Activated CD8-positive, alpha-beta memory T cell treated with anti-CD3 and anti-CD28 coated beads for 4 hours (primary cell): Measurements from ENCODE around the gene PYGB.

Experiments used
- DNase-seq, 2 donors: peaks; one replicate each; pipeline ENCODE4 v3.0.0-alpha.2; 2020; ENCODE audit warnings: low read depth in 2 of 2

PYGB gene

DNA sequence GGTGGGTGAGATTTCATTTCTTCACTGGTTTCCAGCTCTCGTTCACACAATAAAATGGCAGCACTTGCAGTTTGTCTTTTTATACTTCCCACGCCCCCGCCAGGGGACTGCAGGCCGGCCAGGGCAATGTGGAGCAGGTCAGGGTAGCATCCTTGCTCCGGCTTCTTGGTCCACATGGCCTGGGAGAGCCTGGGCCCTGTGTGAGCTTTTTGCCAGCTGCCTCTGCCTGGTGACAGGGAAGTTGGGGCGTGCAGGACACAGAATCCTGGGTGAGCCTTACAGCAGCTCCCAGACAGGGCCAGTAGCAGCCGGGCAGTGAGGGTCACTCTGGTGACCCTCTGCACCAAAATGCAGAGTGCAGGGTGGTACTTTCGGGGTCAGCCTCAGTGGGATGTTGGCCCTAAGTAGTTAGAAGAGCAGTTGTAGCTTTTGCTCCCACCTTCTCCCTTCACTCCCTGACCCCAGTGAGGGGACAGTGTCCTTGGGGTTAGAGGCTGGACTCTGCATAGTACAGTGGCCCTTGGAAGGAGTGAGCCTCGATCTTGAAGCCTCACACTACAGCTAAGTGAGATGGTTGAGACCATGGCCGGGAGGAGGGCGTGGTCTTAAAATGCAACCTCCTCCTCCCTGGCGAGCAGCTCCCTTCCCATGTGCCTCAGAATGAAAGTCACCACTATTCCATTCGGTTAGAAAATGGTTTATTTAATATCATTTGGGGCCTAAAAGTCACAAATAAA lies 23.8 kb downstream of the PYGB start:
- DNase-seq, result no peak

DNA sequence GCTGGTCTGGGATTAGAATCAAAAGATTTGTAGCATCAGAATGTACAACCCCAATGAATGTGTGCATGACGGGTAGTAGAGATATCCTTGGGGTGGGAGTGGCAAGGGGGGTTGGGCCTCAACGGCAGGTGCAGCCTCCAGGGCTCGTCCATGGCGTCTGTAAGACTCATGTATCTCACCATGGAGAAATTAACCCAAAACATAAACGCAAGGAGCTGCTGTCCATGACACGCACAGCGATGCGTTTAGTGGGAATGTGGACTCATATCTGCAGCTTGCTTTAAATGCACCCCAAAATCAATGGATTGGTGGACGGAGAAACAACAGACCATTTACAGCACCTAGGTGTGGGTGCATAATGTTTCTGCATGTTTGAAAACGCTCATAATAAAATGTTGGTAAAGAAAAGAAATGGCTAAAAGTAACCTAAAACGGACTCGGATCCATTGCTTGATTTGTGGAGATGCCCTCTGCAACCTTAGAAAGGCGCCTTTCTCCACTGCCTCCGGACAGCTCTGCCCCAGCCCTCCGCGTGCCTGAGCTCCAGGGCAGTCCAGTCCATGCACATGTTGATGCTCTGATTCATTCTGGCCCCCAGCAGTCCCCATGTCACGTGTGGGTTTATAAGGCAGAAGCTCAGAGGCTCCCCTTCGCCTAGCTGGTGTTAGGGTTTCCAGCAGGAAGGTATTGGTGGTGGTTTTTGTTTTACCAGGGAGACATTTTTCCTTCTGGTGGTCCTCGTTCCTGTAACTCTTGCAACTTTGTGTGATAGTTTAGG lies 24.5 kb downstream of the PYGB start:
- no peak for DNase-seq

DNA sequence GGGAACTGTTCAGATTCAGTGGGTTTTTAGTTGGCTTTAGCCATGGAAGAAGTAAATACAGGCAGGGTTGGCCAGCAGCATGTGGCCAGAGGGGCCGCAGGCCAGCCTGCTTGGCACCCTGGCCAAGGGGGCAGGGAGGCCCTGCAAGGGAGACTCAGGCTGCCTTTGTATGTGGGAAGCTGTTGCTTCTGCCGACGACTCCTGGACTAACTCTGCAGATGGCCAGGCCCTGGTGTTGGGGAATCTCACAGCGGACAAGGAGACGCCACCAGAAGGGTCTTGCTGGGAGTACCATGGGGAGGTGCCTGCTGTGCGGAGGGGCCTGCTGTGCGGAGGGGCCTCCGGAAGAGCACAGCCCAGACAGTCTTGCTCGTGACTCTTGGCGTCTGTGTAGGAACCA lies 25.2 kb downstream of the PYGB start:
- DNase-seq, result no peak

DNA sequence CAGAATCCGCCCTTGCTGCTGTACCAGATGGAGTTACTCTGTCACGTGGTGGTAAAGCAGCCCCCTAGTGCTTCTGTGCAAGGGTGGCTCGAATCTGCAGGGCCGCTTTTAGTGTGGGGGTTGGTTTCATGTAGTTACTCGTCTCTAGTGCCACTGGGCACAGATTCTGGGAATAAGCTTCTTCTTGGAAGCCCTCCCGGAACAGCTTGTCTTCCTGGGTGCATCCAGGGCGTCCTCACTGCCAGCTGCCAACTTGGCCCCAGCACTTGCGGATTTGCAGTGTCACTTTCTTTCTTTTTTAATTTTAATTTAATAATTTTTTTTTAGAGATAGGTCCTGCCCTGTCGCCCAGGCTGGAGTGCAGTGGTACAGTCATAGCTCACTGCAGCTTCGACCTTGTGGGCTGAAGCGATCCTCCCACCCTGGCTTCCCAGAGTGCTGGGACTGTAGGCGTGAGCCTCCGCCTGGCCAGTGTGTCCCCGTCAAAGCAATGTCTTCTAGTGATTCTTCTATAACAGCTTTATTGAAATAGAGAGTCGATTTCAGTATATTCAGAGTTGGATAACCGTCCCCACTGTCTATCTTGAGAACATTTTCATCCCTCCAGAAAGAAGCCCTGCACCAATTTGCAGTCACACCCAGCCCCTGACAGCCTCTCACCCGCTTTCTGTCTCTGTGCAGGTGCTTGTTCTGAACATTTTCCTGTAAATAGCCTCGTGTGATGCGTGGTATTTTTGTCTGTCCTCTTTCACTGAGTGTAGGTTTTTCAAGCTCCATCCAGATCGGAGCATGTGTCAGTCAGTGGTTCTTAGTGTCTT lies 25.9 kb downstream of the PYGB start:
- no peak for DNase-seq

DNA sequence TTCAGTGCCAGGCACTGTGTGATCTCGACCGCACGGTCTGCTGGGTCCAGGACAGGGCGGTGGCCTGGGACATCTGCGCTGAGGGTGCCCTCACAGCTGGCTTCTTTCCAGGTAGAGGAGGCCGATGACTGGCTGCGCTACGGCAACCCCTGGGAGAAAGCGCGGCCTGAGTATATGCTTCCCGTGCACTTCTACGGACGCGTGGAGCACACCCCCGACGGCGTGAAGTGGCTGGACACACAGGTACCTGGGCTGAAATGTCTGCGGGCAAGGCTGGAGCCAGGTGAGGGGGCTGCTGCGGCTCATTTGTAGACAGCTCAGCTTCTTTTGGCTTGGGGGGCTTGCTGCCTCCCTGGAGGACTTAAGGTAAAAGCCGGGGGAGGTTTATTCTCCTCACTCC lies 26.6 kb downstream of the PYGB start:
- no peak for DNase-seq

DNA sequence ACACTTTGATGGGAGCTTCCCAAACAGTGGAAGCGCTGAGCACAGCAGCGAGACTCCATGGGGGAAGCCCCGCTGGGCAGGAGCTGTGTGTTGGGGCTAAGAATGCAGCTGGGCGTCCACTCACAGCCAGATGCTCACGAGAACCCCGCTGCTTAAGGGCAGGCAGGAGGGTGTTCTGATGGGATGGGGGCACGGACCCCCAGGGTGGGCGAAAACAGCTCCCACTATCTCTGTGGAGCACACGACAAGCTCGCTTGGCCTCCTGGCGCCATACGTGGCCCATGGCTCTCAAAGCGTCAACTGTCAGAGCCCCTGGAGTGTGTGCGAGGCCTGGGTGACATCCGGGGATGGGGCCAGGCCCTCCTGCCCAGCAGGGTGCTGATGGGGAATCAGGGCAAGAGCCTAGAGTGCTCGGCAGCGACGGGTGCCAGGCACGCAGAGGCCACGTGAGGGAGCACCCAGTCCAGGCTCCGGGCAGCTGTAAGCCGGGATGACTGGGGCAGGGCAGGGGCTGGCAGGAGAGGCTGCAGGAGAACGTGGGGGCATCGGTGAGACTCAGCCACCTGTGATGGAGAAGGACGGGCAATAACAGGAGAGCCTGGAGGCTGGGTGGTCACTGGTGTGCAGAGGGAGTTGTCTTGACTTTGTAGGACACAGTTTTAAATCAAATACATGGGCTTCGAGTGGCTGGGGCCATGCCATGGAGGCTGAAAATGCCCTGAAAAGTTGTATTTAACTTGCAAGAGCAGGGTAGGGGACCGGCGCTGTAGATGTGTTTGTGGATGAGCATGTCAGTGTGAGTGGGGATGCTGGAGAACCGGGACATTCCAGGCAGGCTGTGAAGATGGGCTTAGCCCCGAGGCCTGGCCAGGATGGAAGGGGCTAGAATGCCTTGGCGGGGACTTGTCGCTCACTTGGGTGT lies 27.3 kb downstream of the PYGB start:
- DNase-seq, result no peak

DNA sequence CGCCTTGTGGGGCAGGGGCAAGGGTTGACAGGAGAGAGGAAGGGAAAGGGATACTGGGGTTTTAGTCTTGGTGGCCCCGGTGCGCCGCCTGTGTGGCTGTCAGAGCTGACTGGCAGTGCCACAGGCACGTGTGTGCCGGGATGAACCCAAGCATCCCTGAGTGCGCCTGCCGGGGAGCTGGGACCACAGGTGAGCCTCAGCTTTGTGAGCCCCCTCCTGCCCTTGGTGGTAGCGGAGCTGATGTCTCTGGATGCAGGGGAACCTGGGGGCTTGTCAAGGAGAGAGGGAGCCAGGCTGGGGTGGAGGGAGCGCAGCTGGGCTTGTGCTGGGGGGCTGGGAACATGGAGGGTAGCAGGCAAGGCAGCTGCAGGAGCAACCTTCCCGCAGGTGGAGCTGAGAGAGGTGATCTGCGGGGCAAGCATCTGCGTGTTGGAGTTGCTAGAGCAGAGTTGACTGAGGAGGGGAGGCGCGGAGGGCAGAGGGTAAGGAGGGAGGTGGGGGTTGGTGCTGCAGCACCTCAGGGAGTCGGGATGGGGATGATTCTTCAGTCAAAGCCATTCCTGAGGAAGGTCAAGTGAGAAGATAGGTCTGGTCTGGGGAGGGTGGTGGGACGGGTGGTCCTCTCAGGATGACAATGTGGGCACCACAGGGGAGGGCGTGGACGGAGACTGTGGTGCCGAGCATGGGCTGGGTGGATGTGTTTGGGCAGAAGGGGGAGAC lies 28.1 kb downstream of the PYGB start:
- DNase-seq, result no peak

DNA sequence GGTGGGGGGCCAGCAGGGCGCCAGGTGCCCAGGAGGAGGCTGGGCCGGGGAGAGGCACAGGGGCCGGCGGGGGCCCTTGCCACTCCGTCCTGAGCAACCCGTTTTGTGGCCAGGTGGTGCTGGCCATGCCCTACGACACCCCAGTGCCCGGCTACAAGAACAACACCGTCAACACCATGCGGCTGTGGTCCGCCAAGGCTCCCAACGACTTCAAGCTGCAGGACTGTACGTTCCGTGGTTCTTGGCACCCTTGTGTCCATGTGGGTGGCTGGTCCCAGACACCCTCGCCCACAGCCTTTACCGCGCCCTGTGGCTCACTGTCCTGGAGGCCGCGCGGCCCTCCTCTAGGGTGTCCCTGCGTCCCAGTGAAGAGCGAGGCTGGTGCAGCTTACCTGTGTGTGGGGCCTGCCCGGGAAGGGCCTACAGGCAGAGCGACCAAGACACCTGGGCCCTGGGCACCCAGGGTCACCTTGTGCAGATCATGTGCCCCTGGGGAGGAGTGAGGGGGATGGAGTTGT lies 28.7 kb downstream of the PYGB start:
- no peak for DNase-seq

DNA sequence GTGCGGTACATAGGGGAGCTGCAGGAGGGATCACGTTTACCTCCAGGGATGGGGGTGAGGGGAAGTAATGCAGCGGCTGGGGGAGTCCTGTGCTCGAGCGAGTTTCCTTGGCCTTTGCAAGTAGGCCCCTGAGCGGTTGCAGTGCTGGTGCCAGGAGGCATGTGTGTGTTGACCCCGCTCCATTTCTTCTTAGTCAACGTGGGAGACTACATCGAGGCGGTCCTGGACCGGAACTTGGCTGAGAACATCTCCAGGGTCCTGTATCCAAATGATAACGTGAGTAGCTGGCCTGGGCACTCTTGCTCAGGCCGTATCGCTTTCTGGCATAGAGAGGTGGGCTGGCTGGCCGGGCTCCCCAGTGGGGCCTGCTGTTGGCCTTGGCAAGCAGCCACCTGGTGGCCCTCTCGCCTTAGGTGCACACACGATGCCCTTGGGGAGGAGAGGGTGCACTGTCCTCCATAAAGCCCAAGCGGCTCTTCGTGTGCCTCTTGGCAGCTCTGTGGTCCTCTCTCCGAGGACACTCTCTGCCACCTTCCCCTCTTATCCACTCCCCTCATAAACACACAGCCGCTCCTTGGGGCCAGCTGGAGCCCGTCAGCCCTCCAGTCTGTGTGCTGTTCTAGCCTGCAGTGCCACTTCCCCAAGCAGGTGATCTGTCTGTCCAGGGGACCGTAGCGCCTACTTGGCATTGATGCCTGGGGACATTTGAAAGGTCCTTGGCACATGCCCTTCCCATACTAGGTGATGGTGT lies 29.3 kb downstream of the PYGB start:
- DNase-seq, result no peak

DNA sequence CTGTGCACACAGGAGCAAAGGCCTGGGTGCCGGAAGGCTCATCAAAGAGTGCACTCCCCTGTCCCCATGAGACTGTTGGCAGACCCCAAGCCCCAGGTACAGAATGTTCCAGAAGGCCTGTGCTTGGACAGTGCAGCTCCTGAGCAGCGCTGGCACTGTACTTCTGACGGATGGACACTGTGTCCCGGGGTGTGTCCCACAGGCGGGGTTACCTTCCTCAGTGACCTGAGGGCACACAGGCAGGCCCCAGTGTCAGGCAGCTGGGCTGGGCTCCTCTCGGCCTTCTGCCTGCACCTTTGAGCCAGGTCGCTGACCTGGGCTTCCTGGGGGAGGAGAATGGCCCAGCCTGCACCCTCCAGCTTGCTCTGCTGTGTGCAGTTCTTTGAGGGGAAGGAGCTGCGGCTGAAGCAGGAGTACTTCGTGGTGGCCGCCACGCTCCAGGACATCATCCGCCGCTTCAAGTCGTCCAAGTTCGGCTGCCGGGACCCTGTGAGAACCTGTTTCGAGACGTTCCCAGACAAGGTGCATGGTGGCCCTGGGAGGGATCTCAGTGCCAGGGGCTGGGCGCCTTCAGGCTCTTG lies 30.1 kb downstream of the PYGB start:
- no peak for DNase-seq

DNA sequence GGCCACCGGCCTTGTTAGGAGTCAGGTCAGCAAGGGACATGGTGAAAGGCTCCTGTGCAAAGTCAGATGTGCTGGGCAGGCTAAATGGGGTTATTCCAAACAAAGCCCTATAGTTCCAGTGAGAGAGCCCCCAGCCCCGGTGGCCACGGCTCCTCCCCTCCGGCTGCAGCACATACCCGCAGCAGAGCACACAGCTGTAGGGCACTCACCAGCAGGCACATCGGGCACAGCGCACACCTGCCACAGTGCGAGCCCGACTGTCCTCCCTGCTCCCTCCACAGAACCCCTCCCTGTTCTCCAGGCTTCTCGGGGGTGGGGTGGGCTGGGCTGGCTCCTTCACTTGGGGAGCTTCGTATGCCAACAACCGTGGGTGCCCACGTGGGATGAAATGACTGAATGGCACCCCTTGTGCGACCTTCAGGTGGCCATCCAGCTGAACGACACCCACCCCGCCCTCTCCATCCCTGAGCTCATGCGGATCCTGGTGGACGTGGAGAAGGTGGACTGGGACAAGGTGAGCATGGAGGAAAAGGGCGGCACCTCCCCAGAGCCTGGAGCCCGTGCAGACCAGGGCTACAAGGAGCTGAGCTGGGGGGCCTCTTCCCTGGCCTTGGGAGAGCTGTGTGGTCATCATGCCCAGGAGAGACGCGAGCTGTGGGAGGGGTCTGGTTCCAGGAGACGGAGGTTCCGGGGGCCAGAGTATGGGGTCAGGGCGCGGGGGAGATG lies 30.9 kb downstream of the PYGB start:
- DNase-seq, result no peak

DNA sequence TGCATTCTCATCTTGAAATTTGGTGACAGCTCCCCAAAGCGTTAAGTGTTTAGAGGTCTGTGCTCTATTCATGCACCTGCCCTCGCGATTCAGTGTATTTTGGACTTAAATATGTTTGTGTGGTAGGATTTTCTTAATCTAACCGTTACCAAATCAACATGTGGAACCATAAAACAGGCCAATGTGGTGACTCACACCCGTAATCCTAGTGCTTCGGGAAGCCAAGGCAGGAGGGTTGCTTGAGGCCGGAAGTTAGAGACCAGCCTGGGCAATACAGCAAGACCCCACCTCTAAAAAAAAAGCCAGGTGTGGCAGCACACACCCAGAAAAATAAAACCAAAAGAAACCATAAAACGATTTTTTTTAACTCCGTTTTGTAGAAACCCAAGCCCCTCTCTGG lies 31.5 kb downstream of the PYGB start:
- DNase-seq, result no peak

DNA sequence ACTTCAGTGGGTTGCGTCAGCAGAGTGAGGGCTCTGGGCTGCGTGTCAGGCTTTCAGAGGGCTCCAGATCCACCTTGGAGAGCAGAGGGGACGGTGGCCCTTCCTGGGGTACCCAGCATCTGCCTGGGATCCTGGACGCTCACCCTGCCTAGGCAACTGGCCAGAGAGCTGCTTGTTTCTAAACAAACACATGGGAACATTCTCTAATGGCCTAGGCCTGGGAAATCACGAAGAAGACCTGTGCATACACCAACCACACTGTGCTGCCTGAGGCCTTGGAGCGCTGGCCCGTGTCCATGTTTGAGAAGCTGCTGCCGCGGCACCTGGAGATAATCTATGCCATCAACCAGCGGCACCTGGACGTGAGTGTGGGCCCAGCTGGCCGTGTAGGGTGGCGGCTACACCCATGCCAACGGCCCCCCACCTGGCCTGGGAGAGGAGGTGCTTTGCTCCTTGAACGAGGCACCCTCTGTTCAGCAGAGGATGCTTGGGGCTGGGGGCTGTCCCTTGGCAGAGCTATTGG lies 32.2 kb downstream of the PYGB start:
- no peak for DNase-seq

DNA sequence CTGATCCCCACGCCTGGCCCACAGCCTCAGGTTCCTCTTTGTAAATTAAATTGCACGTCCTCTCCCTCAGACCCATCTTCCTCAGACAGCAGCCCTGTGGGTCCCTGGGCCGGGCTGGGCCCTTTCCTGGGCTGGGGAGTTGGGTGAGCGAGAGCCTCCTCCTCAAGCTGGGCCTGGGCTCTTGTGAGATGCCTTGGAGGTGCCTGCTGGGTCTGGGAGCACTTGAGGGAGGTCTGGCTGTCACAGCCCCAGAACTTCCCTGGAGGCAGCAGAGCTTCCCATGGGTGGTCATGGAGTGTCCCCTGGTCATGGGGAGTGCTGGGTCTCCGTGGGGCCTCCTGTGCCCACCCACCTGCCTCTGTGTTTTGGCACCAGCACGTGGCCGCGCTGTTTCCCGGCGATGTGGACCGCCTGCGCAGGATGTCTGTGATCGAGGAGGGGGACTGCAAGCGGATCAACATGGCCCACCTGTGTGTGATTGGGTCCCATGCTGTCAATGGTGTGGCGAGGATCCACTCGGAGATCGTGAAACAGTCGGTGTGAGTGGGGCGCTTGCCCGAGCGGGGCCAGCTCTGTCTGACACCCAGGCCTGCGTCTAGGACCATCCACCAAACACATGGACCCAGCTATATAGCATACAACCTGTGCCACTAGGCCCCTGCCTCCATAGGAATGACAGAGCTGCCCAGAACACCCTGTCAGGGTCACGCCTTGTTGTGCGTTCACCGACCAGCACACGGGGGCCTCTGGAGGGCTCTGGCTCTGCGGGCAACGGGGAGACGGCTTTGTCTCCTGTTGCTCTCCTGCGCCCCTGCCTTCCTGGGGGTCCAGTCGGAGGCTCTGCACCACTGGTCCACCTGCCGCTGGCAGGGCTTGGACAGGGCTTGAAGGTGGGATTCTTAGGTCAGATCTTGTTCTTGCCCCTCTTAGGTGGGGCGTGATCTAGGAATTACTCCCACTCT lies 33.0 kb downstream of the PYGB start:
- no peak for DNase-seq

DNA sequence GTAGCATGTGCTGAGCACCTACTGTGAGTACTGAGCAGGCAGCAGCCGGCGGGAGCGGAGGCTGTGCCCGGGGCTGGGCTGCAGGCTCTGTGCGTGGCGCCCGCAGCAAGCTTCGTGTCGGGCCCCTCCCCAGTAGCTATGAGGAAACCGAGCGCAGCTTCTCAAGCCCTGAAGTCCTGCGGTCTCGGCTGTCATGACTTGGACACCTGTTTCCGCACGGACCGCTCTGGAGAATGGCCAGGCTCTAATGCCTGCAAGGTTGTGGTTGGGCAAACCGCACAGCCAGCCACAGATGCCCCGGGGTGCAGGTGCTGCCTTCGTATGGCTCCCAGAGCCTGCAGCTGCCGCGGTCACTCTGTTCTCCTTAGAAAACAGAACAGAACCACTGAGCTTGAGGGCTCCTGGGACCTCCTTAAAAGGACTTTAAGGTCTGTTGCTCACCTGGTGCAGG lies 33.7 kb downstream of the PYGB start:
- DNase-seq, result no peak

DNA sequence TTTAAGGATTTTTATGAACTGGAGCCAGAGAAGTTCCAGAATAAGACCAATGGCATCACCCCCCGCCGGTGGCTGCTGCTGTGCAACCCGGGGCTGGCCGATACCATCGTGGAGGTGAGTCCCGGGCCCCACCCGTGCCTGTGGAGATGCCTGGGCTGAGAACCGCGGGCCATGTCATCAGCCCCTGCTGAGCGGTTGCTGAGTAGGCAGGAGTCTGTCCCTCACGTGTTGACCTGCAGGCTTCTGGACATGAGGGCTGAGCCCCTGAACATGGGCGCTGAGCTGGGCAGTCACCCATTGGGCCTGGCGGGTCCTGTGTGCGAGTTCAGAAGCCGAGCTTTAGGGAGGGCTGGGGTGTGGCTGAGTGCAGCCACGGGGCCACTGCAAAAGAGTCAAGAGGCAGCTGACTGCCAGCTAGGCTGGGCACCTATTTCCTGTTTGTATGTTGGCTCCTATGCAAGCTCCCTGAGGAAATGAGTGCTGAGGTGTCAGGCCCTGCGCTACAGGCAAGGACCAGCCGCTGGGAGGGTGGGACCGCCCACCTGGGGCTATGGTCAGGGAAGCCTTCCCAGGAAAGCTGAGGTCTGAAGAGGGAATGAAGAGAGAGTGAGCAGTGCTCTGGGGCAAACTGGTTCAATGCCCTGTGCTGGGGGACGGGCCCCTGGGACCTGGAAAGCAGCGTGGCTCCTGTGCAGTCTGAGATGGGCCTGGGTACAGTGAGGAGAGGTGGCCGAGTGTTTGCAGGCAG lies 34.3 kb downstream of the PYGB start:
- DNase-seq, result no peak

DNA sequence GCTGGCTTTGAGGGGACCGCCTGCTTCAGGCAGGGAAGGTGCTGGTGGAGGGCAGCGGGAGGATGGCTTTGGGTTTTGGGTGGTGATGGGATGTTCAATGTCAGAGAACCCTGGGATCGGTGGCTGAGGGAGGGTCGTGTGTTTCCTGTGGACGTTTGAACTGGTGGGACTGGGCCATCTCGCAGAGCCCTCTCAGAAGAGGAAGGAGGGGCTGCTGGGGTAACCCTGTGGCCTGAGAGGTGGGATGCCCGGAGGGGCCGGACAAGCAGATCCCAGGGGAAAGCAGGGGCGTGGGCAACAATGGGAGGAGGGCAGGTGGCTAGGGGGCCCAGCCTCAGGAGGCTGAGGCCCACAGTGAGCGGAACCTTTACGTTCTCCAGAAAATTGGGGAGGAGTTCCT lies 34.9 kb downstream of the PYGB start:
- DNase-seq, result no peak
